ENCODE data around the gene ADRB2.
A peak's percentile ranks its signal among the peaks of the same experiment; 100 is the strongest.

Gene ADRB2

DNA sequence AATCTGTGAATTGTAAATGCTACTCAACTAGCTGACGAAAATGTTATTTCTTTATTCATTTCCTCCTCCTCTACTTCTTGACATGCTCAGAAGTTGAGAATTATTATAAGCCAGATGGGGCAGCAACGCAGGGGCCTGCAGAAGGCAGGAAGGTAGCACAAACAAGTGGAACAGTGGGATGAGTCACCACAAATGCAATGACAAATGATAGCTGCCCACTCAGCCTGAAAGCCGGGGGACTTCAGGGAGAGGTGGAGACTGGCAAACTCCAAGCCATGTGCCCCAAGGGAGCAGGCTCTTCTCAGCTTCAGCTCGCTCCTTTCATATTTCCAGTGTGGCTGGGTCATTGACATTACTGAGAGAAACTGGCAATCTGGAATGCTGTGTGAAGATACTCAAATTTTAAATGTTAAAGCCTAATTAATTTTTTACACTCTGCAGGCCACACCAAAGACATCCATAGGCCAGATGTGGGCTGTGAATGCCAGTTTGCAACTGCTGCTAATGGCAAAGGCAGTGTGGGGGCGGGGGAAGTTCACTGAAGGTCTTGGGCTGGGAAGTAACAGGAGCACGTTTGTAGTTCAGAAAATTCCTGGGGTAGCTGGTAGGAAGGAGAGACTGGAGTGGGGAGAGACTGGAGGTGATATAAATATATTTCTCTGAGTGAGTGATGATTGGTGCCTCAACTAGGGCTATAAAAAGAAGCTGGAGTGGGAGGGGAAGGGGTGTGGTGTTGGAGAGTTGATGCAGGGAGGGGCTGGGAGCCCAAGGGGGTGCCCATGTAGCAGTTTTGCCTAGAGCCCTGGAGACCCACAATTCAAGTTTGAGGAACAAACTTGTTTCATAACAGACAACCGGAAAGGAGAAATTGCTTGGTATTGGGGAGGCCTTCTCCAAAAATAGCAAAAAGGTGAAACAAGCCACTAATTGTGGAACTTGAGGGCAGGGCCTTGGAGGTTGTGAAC, 20.8 kb upstream of the ADRB2 start:
- TF ChIP-seq, protein P1, sequence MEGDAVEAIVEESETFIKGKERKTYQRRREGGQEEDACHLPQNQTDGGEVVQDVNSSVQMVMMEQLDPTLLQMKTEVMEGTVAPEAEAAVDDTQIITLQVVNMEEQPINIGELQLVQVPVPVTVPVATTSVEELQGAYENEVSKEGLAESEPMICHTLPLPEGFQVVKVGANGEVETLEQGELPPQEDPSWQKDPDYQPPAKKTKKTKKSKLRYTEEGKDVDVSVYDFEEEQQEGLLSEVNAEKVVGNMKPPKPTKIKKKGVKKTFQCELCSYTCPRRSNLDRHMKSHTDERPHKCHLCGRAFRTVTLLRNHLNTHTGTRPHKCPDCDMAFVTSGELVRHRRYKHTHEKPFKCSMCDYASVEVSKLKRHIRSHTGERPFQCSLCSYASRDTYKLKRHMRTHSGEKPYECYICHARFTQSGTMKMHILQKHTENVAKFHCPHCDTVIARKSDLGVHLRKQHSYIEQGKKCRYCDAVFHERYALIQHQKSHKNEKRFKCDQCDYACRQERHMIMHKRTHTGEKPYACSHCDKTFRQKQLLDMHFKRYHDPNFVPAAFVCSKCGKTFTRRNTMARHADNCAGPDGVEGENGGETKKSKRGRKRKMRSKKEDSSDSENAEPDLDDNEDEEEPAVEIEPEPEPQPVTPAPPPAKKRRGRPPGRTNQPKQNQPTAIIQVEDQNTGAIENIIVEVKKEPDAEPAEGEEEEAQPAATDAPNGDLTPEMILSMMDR (IDR thresholded peaks at IDR 0.05; ENCODE audit: insufficient read depth, low read depth, low read length, missing control alignments), result no peak
- DNase-seq (ENCODE audit: low read depth), result no peak

DNA sequence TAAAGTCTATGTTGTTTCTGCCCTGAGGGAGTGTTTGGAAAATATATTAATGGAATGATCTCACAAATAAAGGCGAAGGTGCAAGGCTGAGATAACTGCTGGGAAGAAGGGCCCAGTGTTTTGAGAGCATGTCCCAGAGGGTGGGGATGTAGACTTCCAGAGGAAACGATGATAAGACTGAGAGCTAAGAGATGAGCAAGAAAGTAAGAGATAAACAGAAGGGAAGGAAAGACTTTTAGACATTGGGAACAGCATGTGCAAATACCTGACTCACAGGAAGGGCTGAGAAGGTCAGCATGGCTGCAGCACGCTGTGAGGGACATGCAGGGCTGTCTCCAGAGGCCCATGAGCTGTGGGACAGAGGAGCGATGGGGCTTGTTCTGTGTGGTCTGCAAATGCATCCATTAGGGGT, 19.9 kb upstream of the ADRB2 start:
- H3K4me3 ChIP-seq (ENCODE audit: low read length), result no peak overlapping the region
- TF ChIP-seq, protein P1 (IDR thresholded peaks at IDR 0.05; ENCODE audit: insufficient read depth, low read depth, low read length, missing control alignments), result no peak
- DNase-seq (ENCODE audit: low read depth), result no peak

More for the DNA sequence above, 20.8 kb upstream of the ADRB2 start:
- H3K4me3 ChIP-seq (ENCODE audit: low read length), result no peak overlapping the region

DNA sequence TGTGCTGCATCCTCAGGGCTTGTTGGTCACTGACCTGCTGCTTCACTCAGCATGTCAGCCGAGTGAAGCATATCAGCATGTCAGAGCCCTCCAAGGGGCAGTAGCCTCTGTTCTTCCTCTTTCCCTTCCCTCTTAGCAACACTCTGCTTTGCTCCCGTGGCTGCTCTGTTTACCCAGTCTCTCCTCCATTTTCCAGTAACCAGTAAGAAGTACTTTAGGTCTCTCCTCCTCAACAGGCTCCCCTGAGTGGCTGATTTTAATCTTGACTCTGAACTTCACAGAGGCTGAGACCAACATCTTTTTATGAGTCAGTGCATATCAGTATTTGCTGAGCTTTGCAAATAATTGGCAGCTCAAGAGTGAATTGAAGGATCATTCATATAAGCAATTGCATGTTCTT, 18.6 kb upstream of the ADRB2 start:
- DNase-seq (ENCODE audit: low read depth), result peak; percentile 14

DNA sequence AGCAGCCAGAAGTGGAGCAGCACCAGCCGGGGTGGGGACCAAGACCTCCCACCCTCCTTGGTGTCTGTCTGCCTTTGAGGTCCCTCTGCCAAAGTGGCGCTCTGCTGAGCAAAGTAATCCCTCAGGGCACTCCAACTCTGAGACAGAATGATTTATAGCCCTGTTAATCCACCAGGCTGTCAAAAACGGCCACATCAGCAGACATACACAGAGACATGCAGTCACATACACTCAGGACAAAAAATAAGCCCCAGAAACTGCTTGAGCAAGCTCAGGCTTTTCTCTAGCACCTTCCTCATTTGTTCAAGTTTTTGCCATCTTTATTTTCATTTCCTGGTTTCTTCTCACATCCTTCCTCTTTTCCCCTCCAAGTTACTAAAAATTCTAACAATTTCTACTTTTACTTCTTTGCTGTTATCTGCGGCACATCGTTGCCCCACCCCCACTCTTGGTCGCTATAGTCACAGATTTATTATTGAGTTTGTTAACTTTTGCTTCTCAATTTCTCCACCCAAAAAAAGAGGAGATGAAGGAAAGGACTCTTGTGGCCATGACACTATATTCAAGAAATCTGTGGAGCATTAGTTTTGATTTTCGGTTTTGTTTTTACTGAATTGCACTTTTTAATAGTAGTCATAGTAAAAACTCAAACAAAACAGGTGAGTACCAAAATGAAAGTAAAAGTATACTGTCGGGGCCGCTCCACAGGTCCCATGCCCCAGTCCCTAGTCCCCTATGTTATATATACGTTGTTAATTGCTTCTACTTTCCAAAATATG, 17.4 kb upstream of the ADRB2 start:
- no peak for DNase-seq (ENCODE audit: low read depth)
- no peak overlapping the region for H3K4me3 ChIP-seq (ENCODE audit: low read length)

More for the DNA sequence above, 18.6 kb upstream of the ADRB2 start:
- no peak overlapping the region for H3K4me3 ChIP-seq (ENCODE audit: low read length)
- TF ChIP-seq, protein P1 (IDR thresholded peaks at IDR 0.05; ENCODE audit: insufficient read depth, low read depth, low read length, missing control alignments), result no peak

DNA sequence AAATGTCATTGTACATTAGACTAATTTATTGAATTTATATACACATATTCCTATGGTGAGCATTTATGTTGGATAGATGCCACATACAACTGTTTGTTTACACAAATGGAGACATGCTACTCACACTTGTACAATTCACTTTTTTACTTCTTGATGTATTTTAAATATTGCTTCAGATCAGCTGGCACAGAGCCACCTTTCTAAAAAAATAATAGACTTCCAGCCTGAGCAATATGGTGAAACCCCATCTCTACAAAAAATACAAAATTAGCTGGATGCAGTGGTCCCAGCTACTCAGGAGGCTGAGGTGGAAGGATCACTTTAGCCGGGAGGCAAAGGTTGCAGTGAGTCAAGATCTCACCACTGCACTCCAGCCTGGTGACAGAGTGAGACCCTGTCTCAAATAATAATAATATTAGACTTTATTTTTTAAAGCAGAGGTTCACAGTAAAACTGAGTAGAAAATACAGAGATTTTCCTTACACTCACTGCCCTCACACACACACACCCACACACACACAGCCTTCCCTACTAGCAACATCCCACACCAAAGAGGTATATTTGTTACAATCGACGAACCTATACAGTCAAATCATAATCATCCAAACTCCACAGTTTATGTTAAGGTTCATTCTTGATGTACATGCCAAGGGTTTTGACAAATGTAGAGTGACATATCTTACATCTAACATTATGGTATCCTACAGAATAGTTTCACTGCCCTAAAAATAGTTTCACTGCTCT, 16.5 kb upstream of the ADRB2 start:
- no peak for DNase-seq (ENCODE audit: low read depth)
- no peak overlapping the region for H3K4me3 ChIP-seq (ENCODE audit: low read length)
- TF ChIP-seq, protein P1 (IDR thresholded peaks at IDR 0.05; ENCODE audit: insufficient read depth, low read depth, low read length, missing control alignments), result no peak

More for the DNA sequence above, 17.4 kb upstream of the ADRB2 start:
- TF ChIP-seq, protein P1 (IDR thresholded peaks at IDR 0.05; ENCODE audit: insufficient read depth, low read depth, low read length, missing control alignments), result no peak

DNA sequence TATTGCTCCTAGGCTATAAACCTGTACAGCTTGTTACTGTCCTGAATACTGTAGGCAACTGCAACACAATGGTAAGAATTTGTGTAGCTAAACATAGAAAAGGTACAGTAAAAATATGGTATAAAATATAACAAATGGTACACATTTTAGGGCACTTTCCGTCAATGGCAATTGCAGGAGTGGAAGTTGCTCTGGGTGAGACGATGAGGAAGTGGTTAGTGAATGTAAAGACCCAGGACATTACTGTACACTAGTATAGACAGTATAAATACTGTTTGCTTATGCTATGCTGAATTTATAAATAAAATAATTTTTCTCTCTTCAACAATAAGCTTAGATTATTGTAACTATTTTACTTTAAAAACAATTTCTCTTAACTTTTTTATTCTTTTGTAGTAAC, 15.6 kb upstream of the ADRB2 start:
- TF ChIP-seq, protein P1 (IDR thresholded peaks at IDR 0.05; ENCODE audit: insufficient read depth, low read depth, low read length, missing control alignments), result no peak
- no peak for DNase-seq (ENCODE audit: low read depth)
- H3K4me3 ChIP-seq (ENCODE audit: low read length), result no peak overlapping the region
